GM18907 (cell line): ENCODE measurements around the gene AP1G2.

ENCODE experiments used
- ATAC-seq: cut with Tn5 transposase; IDR thresholded peaks from one replicate; pipeline ENCODE4 v1.9.1; 2021; ENCODE audit warnings: mild to moderate bottlenecking, moderate library complexity; ENCODE audit not compliant: unreplicated experiment

The AP1G2 gene

DNA sequence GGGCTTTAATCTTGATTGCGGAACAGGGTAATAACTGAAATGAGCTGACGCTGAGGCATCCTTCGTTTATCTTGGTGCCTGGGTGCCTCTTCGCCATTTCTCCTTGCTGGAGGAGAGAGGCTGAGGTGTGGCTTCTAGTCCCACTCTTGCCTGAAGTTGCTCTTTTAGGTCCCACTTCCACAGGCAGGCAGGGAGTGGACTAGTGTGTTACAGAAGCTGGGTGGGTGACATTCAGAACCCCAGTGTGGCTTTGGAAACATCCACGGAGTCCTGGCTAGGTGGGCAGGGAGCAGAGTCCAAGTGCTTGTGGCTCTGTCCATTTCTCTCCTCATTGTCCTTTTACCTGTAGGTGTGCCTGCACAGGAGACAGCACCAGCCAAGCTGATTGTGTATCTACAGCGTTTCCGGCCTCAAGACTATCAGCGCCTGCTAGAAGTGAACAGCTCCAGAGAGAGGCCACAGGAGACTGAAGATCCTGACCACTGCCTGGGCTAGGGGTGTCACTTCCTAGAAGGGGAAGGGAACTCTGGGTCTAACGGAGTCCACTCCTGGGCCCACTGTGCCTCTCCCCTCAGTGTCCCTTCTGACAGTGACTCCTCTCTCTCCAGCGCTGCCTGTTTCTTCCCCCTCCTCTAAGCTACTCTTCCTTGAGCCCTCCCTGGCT lies 9.1 kb downstream of the AP1G2 start:
- no peak for ATAC-seq

- no peak for ATAC-seq
Measured at GRCh38 chr14:23557946-23558345, 9.6 kb downstream of the AP1G2 start.

DNA sequence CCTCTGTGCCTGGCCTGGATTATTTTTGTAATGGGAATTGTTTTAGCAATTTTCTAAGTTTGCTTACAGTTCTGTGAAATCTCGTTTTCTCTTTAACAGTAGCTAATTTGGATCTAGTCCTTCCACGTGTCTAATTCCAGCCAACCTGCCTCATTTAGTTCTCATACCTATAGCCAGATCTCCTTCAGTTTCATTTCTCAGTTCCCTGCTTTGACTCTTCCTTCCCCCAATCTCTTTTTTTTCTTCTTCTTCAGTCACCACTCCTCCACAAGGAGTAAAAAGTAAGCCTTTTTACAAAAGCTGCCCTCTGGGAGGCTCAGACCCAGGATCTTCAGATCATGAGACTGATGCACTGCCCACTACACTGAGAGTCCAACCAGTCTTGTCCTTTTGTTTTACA lies 10.1 kb downstream of the AP1G2 start:
- no peak for ATAC-seq

DNA sequence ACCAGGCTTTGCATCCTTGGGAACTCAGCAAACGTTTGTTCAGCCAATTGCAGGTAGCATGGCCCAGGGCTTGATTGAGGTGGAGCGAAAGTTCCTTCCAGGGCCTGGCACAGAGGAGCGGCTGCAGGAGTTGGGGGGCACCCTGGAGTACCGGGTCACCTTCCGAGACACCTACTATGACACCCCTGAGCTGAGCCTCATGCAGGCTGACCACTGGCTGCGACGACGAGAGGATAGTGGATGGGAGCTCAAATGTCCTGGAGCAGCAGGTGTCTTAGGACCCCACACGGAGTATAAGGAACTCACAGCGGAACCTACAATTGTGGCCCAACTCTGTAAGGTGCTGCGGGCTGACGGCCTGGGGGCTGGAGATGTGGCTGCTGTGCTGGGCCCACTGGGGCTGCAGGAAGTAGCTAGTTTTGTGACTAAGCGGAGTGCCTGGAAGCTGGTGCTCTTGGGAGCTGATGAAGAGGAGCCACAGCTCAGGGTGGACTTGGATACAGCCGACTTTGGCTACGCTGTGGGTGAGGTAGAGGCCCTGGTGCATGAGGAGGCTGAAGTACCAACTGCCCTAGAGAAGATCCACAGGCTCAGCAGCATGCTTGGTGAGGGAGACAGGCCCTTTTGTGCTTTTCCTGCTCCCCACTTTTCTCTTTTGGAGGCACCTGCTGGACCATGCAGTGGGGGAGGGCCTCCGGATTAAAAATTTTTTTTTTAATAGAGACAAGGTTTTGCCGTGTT lies 10.7 kb downstream of the AP1G2 start:
- no peak for ATAC-seq

DNA sequence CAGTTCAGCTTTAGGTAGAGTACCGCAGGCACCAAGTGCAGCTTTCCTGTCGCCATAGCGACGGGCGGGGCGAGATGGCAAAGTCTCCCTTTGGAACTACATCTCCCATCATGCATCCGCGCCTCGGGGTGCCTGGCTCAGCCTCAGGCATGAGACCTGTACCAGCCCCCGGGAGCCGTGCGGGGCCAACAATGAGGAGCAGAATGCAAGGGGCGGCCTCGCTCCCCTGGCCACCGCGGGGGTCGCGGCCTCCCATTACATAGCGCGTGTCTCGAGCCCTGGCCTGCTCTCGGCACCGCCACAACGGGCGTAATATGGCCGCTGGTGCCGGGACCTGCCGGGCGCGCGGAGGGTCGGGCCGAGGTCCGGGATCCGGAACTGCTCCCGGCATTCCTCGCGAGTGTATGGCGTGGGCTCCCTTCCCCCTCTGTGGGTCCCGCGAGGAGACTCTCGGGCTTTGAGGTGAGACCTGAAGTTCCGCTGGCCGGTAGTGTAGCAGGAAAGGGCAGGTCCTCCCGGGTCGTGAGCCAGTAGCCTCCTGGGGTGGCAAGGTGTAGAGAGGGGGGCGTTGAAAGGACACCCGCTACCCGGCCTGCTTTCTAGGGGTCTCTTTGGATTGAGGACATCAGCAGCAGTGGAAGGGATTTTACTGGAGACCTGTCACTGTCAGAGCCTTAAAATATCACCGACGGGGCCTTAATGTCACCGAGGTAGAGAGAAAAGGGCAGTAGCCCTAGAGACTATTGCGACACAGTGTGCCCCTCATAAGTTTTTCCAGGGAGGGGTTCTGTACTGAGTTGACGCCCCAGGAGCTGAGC lies 11.5 kb downstream of the AP1G2 start, which contains the start of gene THTPA:
THTPA (plus strand) TSS at position 390 of the 818 bp plus-strand sequence. CDS start 487 bp downstream, outside the sequence.
- peak; percentile 88 for ATAC-seq

DNA sequence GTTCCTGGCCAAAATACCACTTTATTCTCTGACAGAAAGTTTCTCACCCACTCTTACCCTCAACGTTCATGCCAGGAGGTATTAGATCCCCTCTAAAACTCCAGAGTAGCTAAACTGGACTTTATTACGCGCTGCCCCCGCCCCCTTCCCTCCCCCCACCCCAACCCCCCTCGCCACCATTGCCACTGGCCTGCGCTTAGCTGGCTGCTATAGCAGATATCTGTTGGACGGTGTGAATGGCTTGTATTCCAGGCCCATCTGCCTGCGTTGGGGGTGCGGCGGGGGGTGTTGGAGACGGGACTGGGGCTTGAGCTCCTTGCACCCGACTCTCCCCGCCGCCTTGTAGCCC lies 12.1 kb downstream of the AP1G2 start:
- ATAC-seq, result no peak

DNA sequence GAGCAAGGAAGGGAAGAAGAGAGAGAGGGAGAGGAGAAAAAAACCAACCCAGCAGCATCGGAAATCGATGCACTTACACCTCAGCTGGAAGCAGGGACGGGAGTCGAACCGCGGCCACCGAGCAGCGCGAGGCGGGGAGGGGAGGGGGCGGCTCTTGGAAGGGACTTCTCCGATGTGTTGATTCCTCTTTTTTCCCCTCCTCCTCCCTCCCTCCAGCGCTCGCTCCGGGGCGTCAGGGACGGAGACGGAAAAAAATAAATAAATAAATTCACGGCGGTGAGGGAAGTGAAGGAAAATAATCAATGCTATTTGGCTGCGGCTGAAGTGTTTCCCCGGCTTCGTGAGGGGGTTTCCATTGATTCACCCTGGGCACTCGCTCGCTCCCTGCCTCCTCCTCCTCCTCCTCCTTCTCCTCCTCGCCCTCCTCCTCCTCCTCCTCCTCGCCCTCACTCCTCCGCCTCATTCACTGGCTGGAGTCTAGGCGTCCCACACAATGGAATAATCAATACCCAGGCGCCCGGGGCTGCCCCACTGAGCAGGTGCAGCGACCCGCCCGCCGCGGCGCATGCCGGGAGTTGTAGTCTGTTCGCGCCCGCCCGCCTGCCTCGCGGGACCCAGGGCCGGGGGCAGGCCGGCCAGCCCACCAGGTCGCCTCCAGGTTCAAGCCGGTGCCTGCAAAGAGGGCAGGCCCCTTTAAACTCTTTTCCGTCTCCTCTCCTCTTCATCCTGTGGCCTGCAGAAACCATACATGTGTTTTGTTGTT lies 16.1 kb downstream of the AP1G2 start, which contains the start of gene ZFHX2:
ZFHX2 (minus strand) TSS at position 500 of the 763 bp plus-strand sequence. CDS start 16,440 bp downstream, outside the sequence.
- ATAC-seq, result peak; percentile 57

- ATAC-seq, result no peak
Measured at GRCh38 chr14:23550812-23551265, 16.8 kb downstream of the AP1G2 start.

DNA sequence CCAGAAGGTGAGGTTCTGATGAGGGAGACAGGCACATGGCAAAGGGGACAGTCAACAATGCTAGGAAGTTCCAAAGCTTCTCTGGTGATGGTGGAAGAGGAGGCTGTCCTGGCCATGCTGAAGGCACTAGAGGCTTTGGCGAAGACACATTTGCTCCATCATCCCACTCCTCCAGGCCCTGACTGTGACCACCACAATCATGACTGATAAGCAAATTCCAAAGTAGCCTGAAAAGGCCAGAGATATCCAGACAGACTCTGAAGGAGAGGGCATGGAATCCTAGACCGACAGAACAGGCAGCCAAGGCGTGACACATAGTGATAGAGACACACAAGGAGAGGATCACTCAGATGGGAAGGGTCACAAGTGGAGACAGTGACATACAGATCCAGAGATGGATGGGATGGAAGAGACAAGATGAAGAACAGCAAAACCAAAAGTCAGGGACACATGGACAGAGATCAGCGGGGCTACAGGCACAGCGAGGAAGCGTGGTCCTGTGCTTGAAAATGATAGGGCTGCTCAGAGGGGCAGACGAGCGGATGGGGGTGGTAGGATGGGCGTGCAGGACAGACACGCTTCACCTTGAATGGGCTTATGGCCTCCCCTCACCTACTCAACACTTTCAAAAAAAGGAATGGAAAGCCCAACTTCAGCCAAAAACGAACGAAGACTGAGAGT lies 17.3 kb downstream of the AP1G2 start:
- no peak for ATAC-seq

- no peak for ATAC-seq
Measured at GRCh38 chr14:23548351-23549318, 19.0 kb downstream of the AP1G2 start.

DNA sequence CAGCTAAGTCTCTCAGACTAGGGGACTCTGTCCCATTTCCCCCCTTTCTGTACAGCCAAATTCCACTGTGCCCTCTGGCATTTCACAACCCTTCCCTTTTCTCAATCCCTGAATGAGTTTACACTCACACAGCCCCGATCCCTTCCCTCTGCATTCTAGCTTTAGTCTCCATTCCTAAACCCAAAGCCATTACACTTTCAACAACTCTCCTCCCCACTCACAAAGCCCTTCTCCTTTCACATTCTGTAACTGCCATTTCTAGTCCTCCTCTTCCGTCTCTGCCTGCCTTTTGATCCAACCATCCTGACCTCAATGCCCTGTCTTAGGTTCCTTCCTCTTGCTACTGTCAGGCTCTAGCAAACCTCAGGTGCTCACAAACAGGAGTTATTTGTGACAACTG lies 19.7 kb downstream of the AP1G2 start:
- ATAC-seq, result no peak

- ATAC-seq, result no peak
Measured at GRCh38 chr14:23546450-23547035, 21.0 kb downstream of the AP1G2 start.

DNA sequence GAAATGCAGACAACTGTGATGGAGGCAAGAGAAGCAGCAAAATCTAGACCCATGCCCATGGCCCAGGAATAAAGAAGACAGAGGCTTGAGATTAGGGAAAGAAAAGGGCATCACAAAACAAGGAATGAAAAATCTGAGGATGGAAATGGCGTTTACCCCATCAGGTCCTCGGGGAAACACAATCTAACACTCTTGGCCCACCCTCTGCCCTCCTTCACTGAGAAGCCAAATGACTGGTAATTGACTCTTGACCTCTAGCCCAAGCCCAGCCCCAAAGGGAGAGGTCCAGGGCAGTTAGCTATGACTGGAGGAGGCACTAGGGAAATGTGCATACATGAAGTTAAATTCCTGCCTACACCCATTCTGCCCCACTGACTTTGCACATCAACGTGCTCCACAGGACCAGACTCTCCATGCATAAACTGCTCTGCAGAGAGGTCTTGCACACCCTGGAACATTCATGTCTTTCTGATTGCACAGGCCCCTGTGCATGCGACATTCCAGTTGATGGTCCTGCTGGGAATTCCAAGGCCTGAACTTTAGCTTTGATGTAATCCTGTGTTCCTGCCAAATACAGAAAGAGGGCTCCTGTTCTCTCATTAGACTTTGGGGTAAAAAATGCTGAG lies 21.7 kb downstream of the AP1G2 start:
- ATAC-seq, result no peak

GRCh38 chr14:23544511-23545447 lies 22.8 kb downstream of the AP1G2 start:
- no peak for ATAC-seq

GRCh38 chr14:23543403-23543802 lies 24.2 kb downstream of the AP1G2 start:
- no peak for ATAC-seq

DNA sequence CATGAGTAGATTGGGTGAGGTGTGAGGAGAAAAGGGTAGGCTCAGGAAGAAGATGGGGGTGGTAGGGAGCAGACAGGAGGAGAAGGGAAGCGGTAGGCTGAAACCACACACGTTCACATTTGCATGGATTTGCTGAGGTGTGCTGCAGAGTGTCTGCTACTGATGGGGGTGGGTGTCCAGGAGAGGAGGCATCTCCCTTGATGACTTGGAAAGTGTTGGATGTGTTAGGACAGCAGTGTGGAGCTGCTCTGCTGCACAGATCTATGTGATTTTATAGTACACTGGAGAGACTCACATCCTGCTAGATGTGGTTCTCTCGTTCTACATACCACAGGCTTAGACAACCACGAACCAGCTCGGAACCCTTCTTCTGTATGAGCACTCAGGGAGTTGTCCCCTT lies 25.3 kb downstream of the AP1G2 start:
- ATAC-seq, result no peak

- no peak for ATAC-seq
Measured at GRCh38 chr14:23540141-23540469, 27.5 kb downstream of the AP1G2 start.
